Heart left ventricle (tissue), 16 donors: Measurements from ENCODE around the gene PDXK. TPM values are rescaled to one million over a fixed set of nuclear protein-coding genes. Genes with fewer than 3 reads are reported as not detected.
"Not testable (repeated sequence)": the region's sequence is repeated elsewhere in the genome, so short reads cannot be mapped to it uniquely, and the experiment has no call there.

Experiments
- ATAC-seq, 4 donors: fragments of 200-7000 bp; cut with Tn5 transposase; one replicate each; pipeline ENCODE4 v1.9.1; 2020 to 2022; ENCODE audit warnings: moderate library complexity in 4 of 4, mild to moderate bottlenecking in 3 of 4, moderate number of reproducible peaks in 1 of 4
- DNase-seq, 5 donors: peaks; one replicate each; pipeline ENCODE4 v3.0.0-alpha.2; 2020
- H3K27ac ChIP-seq, 12 donors: fragments of 200-600 bp; sonication (generic) in 4 of 12; one replicate each; pipeline versions ENCODE4 v1.5.0 to v1.8.0; 2016 to 2022; ENCODE audit warnings: mild to moderate bottlenecking in 2 of 12
- H3K27me3 ChIP-seq, 9 donors: fragments of 200-600 bp; sonication (generic) in 2 of 9; one replicate each; pipeline versions ENCODE4 v1.5.1 to v1.8.0; 2016 to 2022; ENCODE audit warnings: mild to moderate bottlenecking in 3 of 9
- H3K36me3 ChIP-seq, 9 donors: fragments of 200-600 bp; sonication (generic) in 2 of 9; one replicate each; pipeline versions ENCODE4 v1.5.0 to v1.8.0; 2018 to 2022; ENCODE audit warnings: mild to moderate bottlenecking in 2 of 9
- H3K4me1 ChIP-seq, 12 donors: fragments of 200-600 bp; sonication (generic) in 4 of 12; one replicate each; pipeline versions ENCODE4 v1.5.0 to v1.8.0; 2016 to 2022; ENCODE audit warnings: mild to moderate bottlenecking in 3 of 12
- H3K4me3 ChIP-seq, 12 donors: fragments of 200-600 bp; sonication (generic) in 4 of 12; one replicate each; pipeline versions ENCODE4 v1.5.0 to v1.8.0; 2017 to 2022; ENCODE audit warnings: mild to moderate bottlenecking in 9 of 12, moderate library complexity in 4 of 12
- H3K9me3 ChIP-seq, 12 donors: fragments of 200-600 bp; sonication (generic) in 4 of 12; one replicate each; pipeline versions ENCODE4 v1.5.0 to v1.8.0; 2016 to 2022; ENCODE audit warnings: mild to moderate bottlenecking in 1 of 12
- POLR2A ChIP-seq, 2 donors: fragments of 450-650 bp; IDR thresholded peaks; one replicate each; pipeline ENCODE4 v1.6.1; 2017; ENCODE audit warnings: antibody characterized with exemption in 2 of 2, mild to moderate bottlenecking in 2 of 2, moderate library complexity in 2 of 2
- WGBS, 4 donors: extraction: QIAGEN DNeasy Blood & Tissue Kit in 2 of 4; methylation state at CpG; one replicate each; pipeline versions ENCODE4 v1.1.5 to v1.1.7; 2013 to 2018; 5-methylcytosine and 5-hydroxymethylcytosine counted together
- intact Hi-C, 10 donors: fragments of 100-400 bp; cut with DNase I; formaldehyde crosslinking; loops; one replicate each; pipeline versions ENCODE4 v1.11.1 to v1.14.2; 2022
- polyA plus RNA-seq, 2 donors: library from polyadenylated mRNA; stranded (reverse); fragments of 200-250 nt; gene quantifications; one replicate each; pipeline ENCODE4 v1.2.3, GENCODE V29; 2013
- total RNA-seq, 9 donors: library from RNA; depleted of rRNA in 2 of 9; stranded (reverse); fragments of >200 nt in 2 of 9; fragmentation: NEBNext Ultra II Directional in 3 of 9; extraction: Animal tissue kit (Norgen Biotek cat#: 25700) in 3 of 9; gene quantifications; one replicate each; pipeline versions ENCODE4 v1.1.0 to v1.2.4, GENCODE V29; 2016 to 2023
- TF ChIP-seq, protein P1 (sequence below), 12 donors: fragments of 200-600 bp; sonication (generic) in 4 of 12; IDR thresholded peaks; one replicate each; pipeline versions ENCODE4 v1.5.0 to v1.8.0; 2018 to 2022; ENCODE audit warnings: antibody characterized with exemption in 12 of 12, mild to moderate bottlenecking in 5 of 12
- donor health status: ischemic (EF 13 %, LVEDD 7.1; RV severe dilation, severe dysfunction).
- donor health status: healthy with polysubstance abuse.
- donor health status: DM: no; HTN: yes; CAD: no.
- donor health status: DM: no; HTN: no; CAD: no.
- donor health status: ischemic (EF 25% LVEDD 6.9; RV normal size, moderate dysfunction).
- donor health status: ischemic (EF 25% LVEDD 5.7; RV mildly dilated, moderate dysfunction).
- donor health status: healthy.
- donor health status: DM: yes; HTN: yes; CAD: no.
- donor health status: ischemic (EF 35%, LVEDD 5.7; RV mildly dilated, moderate dysfunction).
- donor health status: nonischemic (EF 11% LVEDD 7.7; RV severe dilation, severe dysfunction).
- donor health status: DM: yes; HTN: yes; CAD: no.
- donor health status: PGD.
- donor health status: ischemic (EF 29% LVEDD 5.4; RV normal size, mild dysfunction).
- donor health status: nonischemic (EF 23%, LVEDD 6.1; RV moderate dilation, normal function).

Gene PDXK
- total and polyA plus RNA-seq, 11 donors: 46.5 to 105 (median 79.7) TPM

DNA sequence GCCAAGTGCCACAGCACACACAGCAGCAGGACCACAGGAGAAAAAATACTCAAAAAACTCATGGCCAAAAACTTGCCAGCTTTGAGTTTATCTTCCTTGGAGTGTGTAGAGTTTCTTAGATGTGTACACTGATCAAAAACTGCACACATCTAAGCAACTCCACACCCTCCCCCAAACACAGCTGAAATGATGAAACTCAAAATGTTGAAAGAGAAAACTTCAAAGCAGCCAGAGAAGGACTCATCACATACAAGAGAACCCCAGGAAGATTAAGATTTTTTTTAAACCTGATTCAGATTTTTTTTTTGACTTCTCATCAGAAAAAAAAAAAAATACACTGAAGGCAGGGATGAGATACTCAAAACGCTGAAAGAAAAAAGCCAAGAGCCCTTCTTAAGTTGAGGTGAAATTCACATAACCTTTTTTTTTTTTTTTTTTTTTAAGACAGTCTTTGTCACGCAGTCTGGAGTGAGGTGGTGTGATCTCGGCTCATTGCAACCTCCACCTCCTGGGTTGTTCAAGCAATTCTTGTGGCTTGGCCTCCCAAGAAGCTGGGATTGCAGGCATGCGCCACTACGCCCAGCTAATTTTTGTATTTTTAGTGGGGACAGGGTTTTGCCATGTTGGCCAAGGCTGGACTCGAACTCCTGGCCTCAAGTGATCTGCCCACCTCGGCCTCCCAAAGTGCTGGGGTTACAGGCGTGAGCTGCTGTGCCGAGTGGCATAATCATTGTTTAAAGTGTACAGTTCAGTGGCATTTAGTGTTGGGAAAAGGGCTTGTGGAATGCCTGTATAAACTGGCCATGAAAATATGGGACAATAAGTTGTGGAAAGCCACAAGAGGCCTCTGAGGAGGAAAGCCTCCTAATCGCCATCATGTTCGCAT lies 20.9 kb upstream of the PDXK start:
- ATAC-seq: no peak
- DNase-seq: no peak
- TF ChIP-seq, protein P1, sequence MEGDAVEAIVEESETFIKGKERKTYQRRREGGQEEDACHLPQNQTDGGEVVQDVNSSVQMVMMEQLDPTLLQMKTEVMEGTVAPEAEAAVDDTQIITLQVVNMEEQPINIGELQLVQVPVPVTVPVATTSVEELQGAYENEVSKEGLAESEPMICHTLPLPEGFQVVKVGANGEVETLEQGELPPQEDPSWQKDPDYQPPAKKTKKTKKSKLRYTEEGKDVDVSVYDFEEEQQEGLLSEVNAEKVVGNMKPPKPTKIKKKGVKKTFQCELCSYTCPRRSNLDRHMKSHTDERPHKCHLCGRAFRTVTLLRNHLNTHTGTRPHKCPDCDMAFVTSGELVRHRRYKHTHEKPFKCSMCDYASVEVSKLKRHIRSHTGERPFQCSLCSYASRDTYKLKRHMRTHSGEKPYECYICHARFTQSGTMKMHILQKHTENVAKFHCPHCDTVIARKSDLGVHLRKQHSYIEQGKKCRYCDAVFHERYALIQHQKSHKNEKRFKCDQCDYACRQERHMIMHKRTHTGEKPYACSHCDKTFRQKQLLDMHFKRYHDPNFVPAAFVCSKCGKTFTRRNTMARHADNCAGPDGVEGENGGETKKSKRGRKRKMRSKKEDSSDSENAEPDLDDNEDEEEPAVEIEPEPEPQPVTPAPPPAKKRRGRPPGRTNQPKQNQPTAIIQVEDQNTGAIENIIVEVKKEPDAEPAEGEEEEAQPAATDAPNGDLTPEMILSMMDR (IDR thresholded peaks at IDR 0.05): no peak
- TF ChIP-seq POLR2A (IDR thresholded peaks at IDR 0.05): no peak
- intact Hi-C loops: no loop called here
- peaks cover 0 to 41% (median 25%) of the 10 kb centered on the region in 9 donors for H3K36me3 ChIP-seq
- no peak overlapping the region for H3K4me3 ChIP-seq
- H3K27me3 ChIP-seq: no peaks in the 10 kb centered on the region
- no peak overlapping the region for H3K27ac ChIP-seq
- peaks cover 0 to 12% (median 5%) of the 10 kb centered on the region in 12 donors for H3K4me1 ChIP-seq
- 86 to 93% (median 91%) methylated on average over 11 of the region's 11 CpGs for WGBS, 4 donors
- H3K9me3 ChIP-seq: no peaks in the 10 kb centered on the region

DNA sequence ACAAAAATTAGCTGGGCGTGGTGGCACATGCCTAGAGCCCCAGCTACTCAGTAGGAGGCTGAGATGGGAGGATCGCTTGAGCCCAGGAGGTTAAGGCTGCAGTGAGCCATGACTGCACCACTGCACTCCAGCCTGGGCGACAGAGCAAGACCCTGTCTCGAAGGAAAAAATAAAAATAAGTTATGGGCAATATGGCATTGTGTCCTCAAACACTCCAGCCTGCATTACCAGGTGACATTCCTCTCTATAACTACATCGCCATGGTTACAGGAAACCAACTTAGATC lies 19.5 kb upstream of the PDXK start:
- H3K9me3 ChIP-seq, ATAC-seq, DNase-seq, H3K4me3 ChIP-seq, H3K27ac ChIP-seq, H3K27me3 ChIP-seq, intact Hi-C loops: not testable (repeated sequence)
- peaks cover 0 to 21% (median 10%) of the 10 kb centered on the region in 12 donors for H3K4me1 ChIP-seq
- 81 to 93% (median 89%) methylated on average over 5 of the region's 5 CpGs for WGBS, 4 donors
- H3K36me3 ChIP-seq: peaks cover 0 to 26% (median 12%) of the 10 kb centered on the region in 9 donors

DNA sequence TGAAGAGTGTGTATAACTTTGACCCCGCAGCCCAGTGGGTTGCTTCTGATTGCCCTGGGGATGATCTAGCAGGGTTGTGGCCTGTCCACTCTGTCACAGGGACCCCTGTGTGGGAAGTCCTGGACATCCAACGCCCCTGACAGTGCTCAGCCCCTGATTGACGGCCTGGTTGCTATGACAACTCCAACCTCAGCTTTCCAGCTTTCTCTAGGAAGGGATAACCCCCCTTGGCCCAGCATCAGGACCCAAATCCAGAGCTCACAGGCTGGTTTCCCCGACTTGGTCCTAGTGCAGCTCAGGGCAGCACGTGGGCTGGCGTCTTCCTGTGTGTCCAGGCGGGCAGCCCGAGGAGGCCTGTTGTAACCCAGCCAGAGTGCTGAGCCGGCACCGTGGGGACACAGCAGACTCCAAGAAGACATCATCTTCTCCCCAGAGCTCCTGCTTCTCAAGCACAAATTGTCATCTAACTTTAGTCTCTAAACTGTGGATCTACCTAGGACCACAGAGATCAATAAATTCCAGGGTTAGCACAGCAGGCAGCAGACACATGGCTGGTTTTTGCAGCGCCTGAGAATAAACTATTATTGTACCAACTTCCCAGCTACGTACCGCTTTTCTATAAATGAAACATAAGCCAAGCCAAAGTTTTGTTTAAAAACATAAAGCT lies 18.9 kb upstream of the PDXK start:
- H3K27ac ChIP-seq: no peak overlapping the region

DNA sequence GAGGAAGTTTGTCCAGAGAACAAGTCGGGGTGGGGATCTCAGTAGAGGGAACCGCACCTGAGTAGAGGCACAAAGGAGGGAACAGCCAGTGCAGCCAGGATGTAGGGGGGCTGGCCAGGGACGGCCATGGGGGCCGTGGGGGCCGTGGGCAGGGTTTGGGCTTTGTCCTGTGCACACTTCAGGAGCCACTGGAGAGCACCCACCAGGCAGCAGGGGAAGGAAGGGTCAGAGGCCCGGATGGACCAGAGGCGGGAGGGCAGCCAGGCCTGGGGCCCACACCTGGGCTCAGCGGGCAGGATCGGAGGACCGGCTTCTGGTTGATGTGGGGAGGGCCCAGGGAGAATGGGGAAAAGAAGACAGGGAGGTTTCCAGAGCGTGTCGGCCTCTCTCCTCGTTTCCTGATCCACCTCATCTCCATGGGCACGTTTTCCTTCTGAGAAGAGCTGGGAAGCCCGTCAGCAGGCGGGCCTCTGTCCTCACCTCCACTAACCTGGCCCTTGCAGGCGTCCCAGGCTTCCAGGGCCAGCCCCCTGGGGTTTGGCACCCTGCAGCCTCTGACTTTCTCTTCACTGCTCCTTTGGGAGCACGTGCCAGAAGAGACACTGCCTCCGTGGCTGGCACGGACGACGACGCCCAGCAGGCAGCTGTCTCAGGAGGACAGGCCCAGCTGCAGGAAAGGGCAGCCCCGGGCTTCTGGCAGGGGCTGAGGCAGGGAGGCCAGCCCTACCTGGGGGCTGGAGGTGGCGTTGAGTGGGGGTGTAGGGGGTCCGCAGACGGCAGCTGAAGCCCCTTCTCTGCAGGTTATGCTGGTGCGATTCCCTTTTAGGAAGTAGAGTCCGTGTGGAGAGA lies 16.8 kb upstream of the PDXK start:
- peak in 3 of 4 donors; percentile 8 to 40 (median 15) for ATAC-seq
- H3K4me1 ChIP-seq: peaks cover 0 to 21% (median 10%) of the 10 kb centered on the region in 12 donors
- no peak for TF ChIP-seq POLR2A (IDR thresholded peaks at IDR 0.05)
- TF ChIP-seq, protein P1 (IDR thresholded peaks at IDR 0.05): no peak
- H3K9me3 ChIP-seq: no peaks in the 10 kb centered on the region
- no peak for DNase-seq
- H3K4me3 ChIP-seq: peak overlapping the region in 6 of 12 donors; percentile 13 to 37 (median 22)
- H3K27ac ChIP-seq: peak overlapping the region; percentile 5 to 84 (median 67)
- H3K36me3 ChIP-seq: peaks cover 0 to 1% (median 0%) of the 10 kb centered on the region in 9 donors
- intact Hi-C loops: loop anchor here in 2 of 10 donors (5.0 to 10.0 kb wide), 2 partner anchors 45 to 53 kb away; partner anchors contain the start of genes HSF2BP (in 1 of the 2) and RRP1B (in 1 of the 2)
- 60 to 70% (median 66%) methylated on average over 27 to 29 of the region's 29 CpGs for WGBS, 4 donors
- H3K27me3 ChIP-seq: no peaks in the 10 kb centered on the region

More for the DNA sequence above, 18.9 kb upstream of the PDXK start:
- no peak for TF ChIP-seq POLR2A (IDR thresholded peaks at IDR 0.05)
- TF ChIP-seq, protein P1 (IDR thresholded peaks at IDR 0.05): no peak
- intact Hi-C loops: loop anchor here in 2 of 10 donors (5.0 to 10.0 kb wide), 2 partner anchors 43 to 55 kb away; partner anchors contain the start of genes HSF2BP (in 1 of the 2) and RRP1B (in 1 of the 2)
- DNase-seq (no peak), ATAC-seq (no peak)
- no peaks in the 10 kb centered on the region for H3K9me3 ChIP-seq
- no peaks in the 10 kb centered on the region for H3K27me3 ChIP-seq
- no peak overlapping the region for H3K4me3 ChIP-seq
- H3K36me3 ChIP-seq: peaks cover 0 to 22% (median 5%) of the 10 kb centered on the region in 9 donors
- WGBS, 4 donors: 78 to 92% (median 82%) methylated on average over 12 to 13 of the region's 13 CpGs
- H3K4me1 ChIP-seq: peaks cover 0 to 21% (median 10%) of the 10 kb centered on the region in 12 donors
